Neural crest cell (in vitro differentiated cells): Measurements from ENCODE around the gene HOXD12. TPM values are rescaled to one million over a fixed set of nuclear protein-coding genes. Genes with fewer than 3 reads are reported as not detected.

Experiments
- DNase-seq: peaks from one replicate; pipeline ENCODE4 v3.0.0; 2021; ENCODE audit warnings: low read depth, mixed read lengths, low spot score
- H3K27ac Mint-ChIP-seq: one replicate; pipeline ENCODE4 v1.8.0; 2021; ENCODE audit warnings: mild to moderate bottlenecking, mixed read lengths; ENCODE audit not compliant: unreplicated experiment
- H3K27me3 Mint-ChIP-seq: 2 replicates; pipeline ENCODE4 v1.8.0; 2021; ENCODE audit warnings: low read depth, mild to moderate bottlenecking, mixed read lengths
- H3K36me3 Mint-ChIP-seq: 2 replicates; pipeline ENCODE4 v1.8.0; 2021; ENCODE audit warnings: low read depth, mild to moderate bottlenecking, mixed read lengths
- H3K4me1 Mint-ChIP-seq: 2 replicates; pipeline ENCODE4 v1.8.0; 2021; ENCODE audit warnings: mixed read lengths
- H3K4me3 Mint-ChIP-seq: one replicate; pipeline ENCODE4 v1.8.0; 2021; ENCODE audit warnings: mild to moderate bottlenecking, mixed read lengths
- H3K9me3 Mint-ChIP-seq: 2 replicates; pipeline ENCODE4 v1.8.0; 2021; ENCODE audit warnings: mixed read lengths
- CTCF ChIP-seq: fragments of 200-600 bp; sonication (generic); conservative IDR thresholded peaks from 2 replicates; pipeline ENCODE4 v1.5.0; 2021; ENCODE audit warnings: antibody characterized with exemption, mild to moderate bottlenecking
- total RNA-seq: library from RNA; stranded (reverse); gene quantifications from 2 replicates; pipeline ENCODE4 v1.2.1, GENCODE V29; 2021

Gene HOXD12
- total RNA-seq, 1 donor from 2014 or later, result not detected

GRCh38 chr2:176145085-176145969, 45.7 kb downstream of the HOXD12 start:
- no peak for TF ChIP-seq CTCF
- DNase-seq, result no peak
- H3K4me1 Mint-ChIP-seq, result no peaks in the 10 kb centered on the region
- H3K9me3 Mint-ChIP-seq, result no peaks in the 10 kb centered on the region
- H3K36me3 Mint-ChIP-seq, result no peaks in the 10 kb centered on the region
- H3K4me3 Mint-ChIP-seq, result no peak overlapping the region
- H3K27ac Mint-ChIP-seq, result no peak overlapping the region
- peaks cover 100% of the 10 kb centered on the region for H3K27me3 Mint-ChIP-seq

GRCh38 chr2:176146101-176146500, 46.5 kb downstream of the HOXD12 start:
- Mint-ChIP-seq H3K27me3 (peaks cover 100% of the 10 kb centered on the region), H3K36me3 (no peaks in the 10 kb centered on the region), H3K4me3 (no peak overlapping the region), H3K4me1 (no peaks in the 10 kb centered on the region), H3K9me3 (no peaks in the 10 kb centered on the region), H3K27ac (no peak overlapping the region)
- no peak for TF ChIP-seq CTCF
- no peak for DNase-seq

DNA sequence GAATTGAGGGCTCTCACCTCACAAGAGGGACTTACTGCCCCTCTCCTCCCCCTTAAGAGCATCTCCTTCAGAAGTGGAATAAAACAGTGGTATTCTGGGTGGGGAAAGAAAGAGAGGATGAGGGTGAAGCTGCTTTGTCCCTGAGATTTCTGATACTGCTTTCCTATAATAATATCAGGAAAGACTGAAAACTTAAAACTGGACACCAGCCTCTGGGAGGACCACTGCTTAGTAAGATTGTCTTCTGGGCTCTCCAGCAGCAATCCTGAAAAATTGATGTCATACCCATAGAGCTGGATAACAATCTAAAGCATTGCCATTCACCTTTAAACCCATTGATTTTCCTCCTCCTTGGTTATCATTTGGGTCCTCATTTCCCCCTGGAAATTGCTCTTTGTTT, 47.0 kb downstream of the HOXD12 start:
- no peaks in the 10 kb centered on the region for H3K4me1 Mint-ChIP-seq
- no peak for TF ChIP-seq CTCF
- DNase-seq, result no peak
- peaks cover 100% of the 10 kb centered on the region for H3K27me3 Mint-ChIP-seq
- H3K9me3 Mint-ChIP-seq, result no peaks in the 10 kb centered on the region
- no peak overlapping the region for H3K4me3 Mint-ChIP-seq
- no peak overlapping the region for H3K27ac Mint-ChIP-seq
- H3K36me3 Mint-ChIP-seq, result no peaks in the 10 kb centered on the region

GRCh38 chr2:176147210-176147799, 47.7 kb downstream of the HOXD12 start:
- H3K9me3 Mint-ChIP-seq, result no peaks in the 10 kb centered on the region
- no peak for TF ChIP-seq CTCF
- no peaks in the 10 kb centered on the region for H3K4me1 Mint-ChIP-seq
- H3K27me3 Mint-ChIP-seq, result peaks cover 99% of the 10 kb centered on the region
- H3K4me3 Mint-ChIP-seq, result no peak overlapping the region
- DNase-seq, result no peak
- H3K27ac Mint-ChIP-seq, result no peak overlapping the region
- H3K36me3 Mint-ChIP-seq, result no peaks in the 10 kb centered on the region

DNA sequence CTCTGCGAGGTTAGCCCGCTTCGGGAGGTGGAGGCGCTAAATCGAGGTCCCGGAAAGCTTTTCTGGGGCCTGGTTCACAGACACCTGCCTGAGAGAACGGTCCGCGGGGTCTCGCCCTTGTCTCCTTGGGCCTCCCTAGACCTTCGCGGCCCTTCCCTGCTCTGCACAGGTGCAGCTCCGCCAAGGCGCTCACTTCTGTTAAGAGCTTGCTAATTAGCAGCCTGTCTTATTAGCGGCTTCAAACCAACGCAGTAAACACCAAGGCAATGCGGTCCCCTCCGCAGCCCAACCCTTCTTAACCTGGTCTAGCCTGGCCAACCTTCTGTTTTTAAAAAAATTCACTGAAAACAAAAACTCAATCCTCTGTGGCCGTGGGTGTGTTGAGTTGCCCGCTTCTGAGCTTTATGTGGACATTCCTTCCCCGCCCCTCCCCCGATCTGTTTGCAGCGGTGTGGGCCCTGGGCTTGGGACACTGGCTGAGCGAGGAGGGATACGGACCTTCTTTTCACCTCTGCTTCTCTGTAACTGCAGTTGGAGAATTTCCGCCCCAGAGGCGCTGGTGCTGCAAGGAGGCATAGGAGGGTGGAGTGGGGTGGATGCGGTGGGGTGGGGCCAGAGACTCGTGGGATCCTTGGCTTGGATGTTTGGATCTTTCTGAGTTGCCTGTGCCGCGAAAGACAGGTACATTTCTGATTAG, 48.4 kb downstream of the HOXD12 start:
- no peak for TF ChIP-seq CTCF
- no peak overlapping the region for H3K27ac Mint-ChIP-seq
- no peaks in the 10 kb centered on the region for H3K9me3 Mint-ChIP-seq
- H3K36me3 Mint-ChIP-seq, result no peaks in the 10 kb centered on the region
- peaks cover 99% of the 10 kb centered on the region for H3K27me3 Mint-ChIP-seq
- no peak for DNase-seq
- H3K4me3 Mint-ChIP-seq, result no peak overlapping the region
- H3K4me1 Mint-ChIP-seq, result no peaks in the 10 kb centered on the region
